Calu3 (cell line): ENCODE data around the gene CMKLR1. TPM values are rescaled to one million over a fixed set of nuclear protein-coding genes. Genes with fewer than 3 reads are reported as not detected.

ENCODE experiments used
- BruUV-seq: library from RNA; stranded (reverse); fragments of 400-500 nt; replicated peaks from 2 replicates; lab custom pipeline; 2021; lab: Mats Ljungman, UMichigan
- CTCF ChIA-PET: fragments of 300-600 bp; sonication (Branson Sonifier 250); formaldehyde crosslinking; loops from one replicate; lab custom pipeline; 2022; ENCODE audit warnings: antibody characterized with exemption; lab: Charles Lee
- DNase-seq: peaks from one replicate; pipeline ENCODE4 v3.0.0; 2022
- H3K27ac Mint-ChIP-seq: one replicate; pipeline ENCODE4 v1.8.0; 2022; ENCODE audit warnings: mixed read lengths; ENCODE audit not compliant: unreplicated experiment
- H3K27me3 Mint-ChIP-seq: one replicate; pipeline ENCODE4 v1.8.0; 2022; ENCODE audit warnings: mixed read lengths; ENCODE audit not compliant: unreplicated experiment
- H3K36me3 Mint-ChIP-seq: one replicate; pipeline ENCODE4 v1.8.0; 2022; ENCODE audit warnings: mild to moderate bottlenecking, moderate library complexity, mixed read lengths; ENCODE audit not compliant: insufficient read depth, unreplicated experiment
- H3K4me1 Mint-ChIP-seq: one replicate; pipeline ENCODE4 v1.8.0; 2022; ENCODE audit warnings: mild to moderate bottlenecking, low read depth, mixed read lengths; ENCODE audit not compliant: unreplicated experiment
- H3K4me3 Mint-ChIP-seq: one replicate; pipeline ENCODE4 v1.8.0; 2022; ENCODE audit warnings: mild to moderate bottlenecking, low read depth, moderate library complexity, mixed read lengths; ENCODE audit not compliant: unreplicated experiment
- H3K9me3 Mint-ChIP-seq: one replicate; pipeline ENCODE4 v1.8.0; 2022; ENCODE audit warnings: low read depth, mixed read lengths; ENCODE audit not compliant: unreplicated experiment
- CTCF ChIP-seq: fragments of 200-600 bp; IDR thresholded peaks from one replicate; pipeline ENCODE4 v1.8.0; 2022; ENCODE audit warnings: antibody characterized with exemption; ENCODE audit not compliant: unreplicated experiment
- intact Hi-C: fragments of 100-400 bp; cut with micrococcal nuclease; formaldehyde crosslinking; loops from one replicate; pipeline ENCODE4 v1.10.0; 2022; ENCODE audit not compliant: unreplicated experiment
- total RNA-seq: library from RNA; stranded (reverse); gene quantifications from 2 replicates; pipeline ENCODE4 v1.2.3, GENCODE V29; 2022

Gene CMKLR1
- total RNA-seq, 1 experiment from 2014 or later, result not detected

- CTCF ChIA-PET, result no interaction called here
- BruUV-seq, result no TSS peak
- peaks cover 6% of the 10 kb centered on the region for H3K9me3 Mint-ChIP-seq
These were observed 73.6 kb downstream of the CMKLR1 start for GRCh38 chr12:108265505-108265904.

GRCh38 chr12:108260969-108261368 lies 78.1 kb downstream of the CMKLR1 start:
- H3K4me1 Mint-ChIP-seq, result no peaks in the 10 kb centered on the region
- intact Hi-C loops, result no loop called here
- H3K27me3 Mint-ChIP-seq, result peaks cover 63% of the 10 kb centered on the region
- DNase-seq, result no peak
- no peak for TF ChIP-seq CTCF
- no peaks in the 10 kb centered on the region for H3K36me3 Mint-ChIP-seq
- no TSS peak for BruUV-seq
- H3K27ac Mint-ChIP-seq, result no peak overlapping the region
- peaks cover 5% of the 10 kb centered on the region for H3K9me3 Mint-ChIP-seq
- H3K4me3 Mint-ChIP-seq, result no peak overlapping the region
- CTCF ChIA-PET, result interaction anchor here (0.9 kb wide), 1 partner anchor 41 kb away, joined by 3 read pairs; no protein-coding TSS in a partner anchor

More at GRCh38 chr12:108265505-108265904, 73.6 kb downstream of the CMKLR1 start:
- Mint-ChIP-seq H3K4me1 (peaks cover 17% of the 10 kb centered on the region), H3K4me3 (no peak overlapping the region), H3K36me3 (no peaks in the 10 kb centered on the region), H3K27ac (no peak overlapping the region), H3K27me3 (peaks cover 57% of the 10 kb centered on the region)
- TF ChIP-seq CTCF, result no peak
- DNase-seq, result no peak
- intact Hi-C loops, result no loop called here

GRCh38 chr12:108260039-108260438 lies 79.1 kb downstream of the CMKLR1 start:
- H3K9me3 Mint-ChIP-seq, result peaks cover 5% of the 10 kb centered on the region
- no peaks in the 10 kb centered on the region for H3K4me1 Mint-ChIP-seq
- CTCF ChIA-PET, result no interaction called here
- H3K4me3 Mint-ChIP-seq, result no peak overlapping the region
- BruUV-seq, result no TSS peak
- no peaks in the 10 kb centered on the region for H3K36me3 Mint-ChIP-seq
- peaks cover 63% of the 10 kb centered on the region for H3K27me3 Mint-ChIP-seq
- TF ChIP-seq CTCF, result no peak
- intact Hi-C loops, result no loop called here
- no peak overlapping the region for H3K27ac Mint-ChIP-seq
- no peak for DNase-seq

GRCh38 chr12:108257610-108258106 lies 81.5 kb downstream of the CMKLR1 start:
- H3K9me3 Mint-ChIP-seq, result peaks cover 5% of the 10 kb centered on the region
- peaks cover 6% of the 10 kb centered on the region for H3K4me1 Mint-ChIP-seq
- H3K4me3 Mint-ChIP-seq, result no peak overlapping the region
- CTCF ChIA-PET, result interaction anchor here (1.6 kb wide), 1 partner anchor 11 kb away, joined by 6 read pairs; no protein-coding TSS in a partner anchor
- intact Hi-C loops, result no loop called here
- H3K36me3 Mint-ChIP-seq, result no peaks in the 10 kb centered on the region
- DNase-seq, result no peak
- TF ChIP-seq CTCF, result no peak
- BruUV-seq, result no TSS peak
- H3K27ac Mint-ChIP-seq, result no peak overlapping the region
- H3K27me3 Mint-ChIP-seq, result peaks cover 63% of the 10 kb centered on the region
